Measurements from ENCODE around the gene NDUFAF5. TPM values are rescaled to one million over a fixed set of nuclear protein-coding genes. Genes with fewer than 3 reads are reported as not detected.

The NDUFAF5 gene
- total RNA-seq, 1 donor, result 32.8 TPM

DNA sequence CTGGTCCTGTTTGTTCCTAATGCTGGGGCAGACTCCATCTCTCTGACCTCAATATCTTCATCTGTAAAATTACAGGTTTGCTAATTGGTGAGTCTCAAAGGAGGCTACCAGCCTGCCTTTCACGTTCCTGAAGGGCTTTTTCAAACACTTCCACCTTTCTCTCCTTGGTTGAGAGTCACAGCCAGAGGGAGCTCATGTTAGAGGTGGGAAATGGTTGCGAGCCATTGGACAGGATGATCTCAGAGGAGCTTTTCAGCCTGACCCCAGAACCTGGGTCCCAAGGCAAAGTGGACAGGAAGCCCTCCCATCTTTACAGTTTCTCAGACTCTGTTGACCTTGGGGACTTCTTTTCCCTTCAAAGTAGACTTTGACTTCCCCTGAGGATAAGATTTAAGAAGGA is 37.6 kb downstream of the NDUFAF5 start:
- H3K4me1 ChIP-seq (ENCODE audit: insufficient read depth, low read length), result peaks cover 22% of the 10 kb centered on the region
- H3K27me3 ChIP-seq (ENCODE audit: insufficient read depth, low read length), result no peaks in the 10 kb centered on the region
- no peak overlapping the region for H3K4me3 ChIP-seq (ENCODE audit: low read length)
- no peaks in the 10 kb centered on the region for H3K9me3 ChIP-seq (ENCODE audit: low read depth, low read length)

DNA sequence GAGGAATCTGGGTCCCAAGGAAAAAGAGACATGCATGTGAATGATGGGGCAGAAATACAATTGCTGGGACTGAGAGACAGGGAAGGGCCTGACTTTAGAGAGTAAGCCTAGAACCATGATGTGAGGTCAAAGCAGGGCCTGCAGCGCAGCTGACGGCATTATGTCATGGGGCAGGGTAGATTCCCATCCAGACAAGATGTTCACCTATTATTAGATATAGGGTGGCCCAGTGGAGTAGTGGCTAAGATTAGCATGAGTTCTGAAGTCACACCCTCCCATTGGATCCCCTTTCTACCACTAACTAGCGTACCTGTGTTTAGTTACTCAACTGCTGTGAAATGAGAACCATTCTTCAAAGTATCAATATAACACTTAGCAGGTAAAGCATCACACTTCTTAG is 39.6 kb downstream of the NDUFAF5 start:
- peaks cover 22% of the 10 kb centered on the region for H3K4me1 ChIP-seq (ENCODE audit: insufficient read depth, low read length)
- no peak overlapping the region for H3K4me3 ChIP-seq (ENCODE audit: low read length)
- no peaks in the 10 kb centered on the region for H3K9me3 ChIP-seq (ENCODE audit: low read depth, low read length)
- no peaks in the 10 kb centered on the region for H3K27me3 ChIP-seq (ENCODE audit: insufficient read depth, low read length)

DNA sequence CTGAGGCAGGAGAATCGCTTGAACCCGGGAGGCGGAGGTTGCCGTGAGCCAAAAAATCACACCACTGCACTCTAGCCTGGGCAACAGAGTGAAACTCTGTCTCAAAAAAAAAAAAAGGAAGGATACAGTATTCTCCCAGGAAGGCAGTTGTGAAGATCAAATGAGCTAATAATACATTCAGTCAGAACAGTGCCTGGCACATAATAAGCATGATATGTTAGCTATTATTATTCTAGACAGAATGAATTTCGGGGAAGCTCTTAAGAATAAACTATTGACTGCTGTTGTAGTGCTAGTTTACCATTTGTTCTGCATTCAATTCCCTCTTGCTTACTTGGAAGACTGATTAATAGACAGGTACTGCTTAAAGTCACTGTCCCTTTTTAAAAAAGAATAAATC is 40.6 kb downstream of the NDUFAF5 start:
- H3K4me3 ChIP-seq (ENCODE audit: low read length), result no peak overlapping the region
- H3K4me1 ChIP-seq (ENCODE audit: insufficient read depth, low read length), result peaks cover 22% of the 10 kb centered on the region
- no peaks in the 10 kb centered on the region for H3K9me3 ChIP-seq (ENCODE audit: low read depth, low read length)
- H3K27me3 ChIP-seq (ENCODE audit: insufficient read depth, low read length), result no peaks in the 10 kb centered on the region

DNA sequence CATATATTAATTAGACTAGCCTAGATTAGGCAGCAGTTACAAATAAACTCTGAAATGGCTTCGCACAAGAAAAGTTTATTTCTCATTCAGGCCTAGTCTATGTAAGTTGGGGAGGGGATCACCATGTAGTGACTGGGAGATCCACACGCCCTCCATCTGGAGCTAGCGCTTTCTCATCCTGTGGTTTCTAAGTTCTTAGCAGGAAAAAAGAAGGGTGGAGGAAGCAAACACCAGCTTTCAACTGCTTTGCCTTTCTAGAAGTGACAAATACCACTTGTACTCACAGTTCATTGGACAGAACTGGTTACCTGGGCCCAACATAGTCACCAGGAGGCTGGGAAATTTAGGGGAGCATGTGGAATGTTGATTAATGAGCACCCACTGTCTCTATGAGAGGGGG is 46.6 kb downstream of the NDUFAF5 start:
- H3K27me3 ChIP-seq (ENCODE audit: insufficient read depth, low read length), result peaks cover 3% of the 10 kb centered on the region
- peaks cover 4% of the 10 kb centered on the region for H3K9me3 ChIP-seq (ENCODE audit: low read depth, low read length)
- no peak overlapping the region for H3K4me3 ChIP-seq (ENCODE audit: low read length)
- H3K4me1 ChIP-seq (ENCODE audit: insufficient read depth, low read length), result peaks cover 5% of the 10 kb centered on the region

DNA sequence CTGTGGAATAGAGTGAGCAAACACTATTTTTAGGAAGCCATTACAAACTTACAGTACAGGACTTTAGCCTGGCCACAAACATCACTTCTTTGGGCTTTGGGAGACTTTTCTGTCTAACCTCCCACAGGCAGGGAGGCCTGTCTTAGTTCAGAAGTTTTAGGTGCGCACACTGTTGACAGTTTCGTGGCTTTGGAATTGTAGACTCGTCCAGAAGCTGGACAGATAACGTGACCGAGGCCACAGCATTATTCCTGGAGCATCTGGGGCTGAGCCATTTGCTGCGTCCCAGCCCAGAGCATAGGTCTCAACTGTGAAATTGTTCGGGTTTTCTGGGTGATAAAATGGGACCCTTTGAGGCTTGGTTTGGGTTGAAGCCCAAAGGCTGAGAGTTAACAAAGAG is 53.8 kb downstream of the NDUFAF5 start:
- Histone ChIP-seq H3K27me3 (ENCODE audit: insufficient read depth, low read length) (no peaks in the 10 kb centered on the region), H3K4me3 (ENCODE audit: low read length) (no peak overlapping the region), H3K9me3 (ENCODE audit: low read depth, low read length) (no peaks in the 10 kb centered on the region), H3K4me1 (ENCODE audit: insufficient read depth, low read length) (no peaks in the 10 kb centered on the region)

DNA sequence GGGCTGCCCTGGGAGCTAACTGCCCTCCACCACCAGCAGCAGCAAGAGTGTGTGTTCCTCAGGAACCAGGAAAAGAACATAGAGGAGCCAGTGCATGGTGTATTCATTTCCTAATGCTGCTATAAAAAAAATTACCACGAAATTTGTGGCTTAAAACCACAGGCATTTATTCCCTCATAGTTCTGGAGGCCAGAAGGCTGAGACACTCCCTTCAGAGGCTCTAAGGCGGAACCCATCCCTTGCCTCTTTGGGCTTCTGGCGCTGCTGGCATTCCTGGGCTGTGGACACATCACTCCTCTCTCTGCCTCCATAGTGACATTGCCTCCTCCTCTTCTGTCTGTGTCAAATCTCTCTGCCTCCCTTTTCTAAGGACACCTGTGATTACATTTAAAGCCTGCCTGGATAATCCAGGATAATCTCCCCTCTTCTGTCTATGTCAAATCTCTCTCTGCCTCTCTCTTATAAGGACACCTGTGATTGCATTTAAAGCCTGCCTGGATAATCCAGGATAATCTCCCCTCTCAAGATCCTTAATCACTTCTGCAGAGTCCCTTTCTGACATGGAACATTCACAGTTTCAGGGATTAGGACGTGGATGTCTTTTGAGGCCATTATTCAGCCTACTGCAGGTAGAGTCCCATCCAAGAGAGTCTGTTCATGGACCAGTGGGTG is 54.7 kb downstream of the NDUFAF5 start:
- Histone ChIP-seq H3K4me1 (ENCODE audit: insufficient read depth, low read length) (no peaks in the 10 kb centered on the region), H3K9me3 (ENCODE audit: low read depth, low read length) (no peaks in the 10 kb centered on the region), H3K27me3 (ENCODE audit: insufficient read depth, low read length) (no peaks in the 10 kb centered on the region), H3K4me3 (ENCODE audit: low read length) (no peak overlapping the region)

DNA sequence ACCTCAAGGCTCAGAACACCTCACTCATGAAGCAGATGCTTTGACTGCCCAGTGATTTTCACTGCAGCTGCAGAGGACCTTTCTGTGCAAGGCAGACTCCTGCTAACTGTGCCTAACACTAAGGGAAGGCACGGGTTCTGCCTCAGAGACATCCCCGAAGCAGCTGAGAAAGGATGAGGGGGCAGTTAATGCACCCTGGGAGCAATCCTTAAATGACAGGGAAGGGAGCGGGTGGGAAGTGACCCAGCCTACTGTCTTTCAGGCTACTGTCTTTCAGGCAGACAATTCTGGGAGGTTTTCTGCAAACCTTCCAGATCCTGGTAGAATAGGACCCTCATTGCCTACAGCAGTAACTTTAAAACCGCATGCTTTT is 55.3 kb downstream of the NDUFAF5 start:
- no peaks in the 10 kb centered on the region for H3K9me3 ChIP-seq (ENCODE audit: low read depth, low read length)
- H3K27me3 ChIP-seq (ENCODE audit: insufficient read depth, low read length), result no peaks in the 10 kb centered on the region
- H3K4me3 ChIP-seq (ENCODE audit: low read length), result no peak overlapping the region
- no peaks in the 10 kb centered on the region for H3K4me1 ChIP-seq (ENCODE audit: insufficient read depth, low read length)

DNA sequence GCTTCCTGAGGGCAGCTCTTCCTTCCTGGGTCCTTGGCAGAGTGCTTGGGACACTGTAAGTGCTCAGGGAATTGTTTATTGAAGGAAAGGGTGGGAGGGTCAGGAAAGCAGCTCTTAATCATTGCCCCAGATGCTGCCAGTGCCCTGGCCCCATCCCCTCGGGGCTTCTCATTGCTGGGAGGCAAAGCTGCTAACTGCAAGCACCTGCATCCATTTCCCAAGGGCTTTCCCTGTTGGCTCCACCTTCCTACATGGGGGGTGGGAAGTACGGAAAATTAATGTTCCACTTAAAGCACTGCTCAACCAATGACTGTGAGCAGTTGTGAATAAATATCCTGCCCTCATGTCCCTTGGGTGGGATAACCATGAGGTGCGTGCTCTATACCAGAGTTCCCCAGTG is 56.4 kb downstream of the NDUFAF5 start:
- H3K4me1 ChIP-seq (ENCODE audit: insufficient read depth, low read length), result no peaks in the 10 kb centered on the region
- no peaks in the 10 kb centered on the region for H3K27me3 ChIP-seq (ENCODE audit: insufficient read depth, low read length)

DNA sequence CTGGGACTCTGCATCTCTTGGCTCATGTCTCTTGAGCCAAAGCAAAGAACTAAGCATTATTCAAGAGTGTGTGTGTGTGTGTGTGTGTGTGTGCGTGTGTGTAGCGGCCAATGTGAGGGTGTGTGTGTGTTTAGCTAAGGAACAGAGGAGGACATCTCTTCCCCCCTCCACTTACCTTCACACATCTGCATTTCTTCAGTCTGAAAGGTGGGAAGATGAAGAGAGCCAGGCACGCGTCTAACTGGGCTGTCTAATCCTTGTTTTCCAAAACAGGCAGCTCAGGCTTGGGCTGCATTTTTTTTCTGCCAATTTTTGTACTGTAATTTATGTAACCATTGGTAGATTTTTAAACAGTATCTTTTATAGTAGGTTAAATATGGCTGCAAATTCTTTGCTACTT is 59.5 kb downstream of the NDUFAF5 start:
- H3K9me3 ChIP-seq (ENCODE audit: low read depth, low read length), result no peaks in the 10 kb centered on the region

More for the DNA sequence above, 56.4 kb downstream of the NDUFAF5 start:
- Histone ChIP-seq H3K4me3 (ENCODE audit: low read length) (no peak overlapping the region), H3K9me3 (ENCODE audit: low read depth, low read length) (no peaks in the 10 kb centered on the region)

DNA sequence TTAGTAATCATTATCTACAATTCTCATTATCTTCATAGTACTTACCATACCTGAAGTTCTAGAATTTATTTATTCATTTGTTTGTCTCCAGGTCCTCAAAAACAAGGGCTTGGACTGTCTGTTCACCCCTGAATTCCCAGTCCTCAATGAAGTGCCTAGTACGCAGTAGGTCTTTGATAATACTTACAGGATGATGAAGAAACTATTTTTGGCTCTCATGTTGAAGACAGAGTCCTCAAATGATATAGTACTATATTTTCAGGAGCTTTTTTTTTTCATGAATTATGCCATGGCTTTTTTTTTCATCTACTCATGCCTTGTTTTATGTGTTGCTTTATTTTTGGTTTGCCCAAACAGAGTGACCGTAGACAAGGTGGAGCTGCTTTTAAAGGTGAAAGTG is 66.5 kb downstream of the NDUFAF5 start:
- Histone ChIP-seq H3K4me1 (ENCODE audit: insufficient read depth, low read length) (peaks cover 9% of the 10 kb centered on the region), H3K4me3 (ENCODE audit: low read length) (no peak overlapping the region), H3K9me3 (ENCODE audit: low read depth, low read length) (no peaks in the 10 kb centered on the region), H3K27me3 (ENCODE audit: insufficient read depth, low read length) (no peaks in the 10 kb centered on the region)

More for the DNA sequence above, 59.5 kb downstream of the NDUFAF5 start:
- no peaks in the 10 kb centered on the region for H3K27me3 ChIP-seq (ENCODE audit: insufficient read depth, low read length)
- H3K4me1 ChIP-seq (ENCODE audit: insufficient read depth, low read length), result no peaks in the 10 kb centered on the region
- no peak overlapping the region for H3K4me3 ChIP-seq (ENCODE audit: low read length)

DNA sequence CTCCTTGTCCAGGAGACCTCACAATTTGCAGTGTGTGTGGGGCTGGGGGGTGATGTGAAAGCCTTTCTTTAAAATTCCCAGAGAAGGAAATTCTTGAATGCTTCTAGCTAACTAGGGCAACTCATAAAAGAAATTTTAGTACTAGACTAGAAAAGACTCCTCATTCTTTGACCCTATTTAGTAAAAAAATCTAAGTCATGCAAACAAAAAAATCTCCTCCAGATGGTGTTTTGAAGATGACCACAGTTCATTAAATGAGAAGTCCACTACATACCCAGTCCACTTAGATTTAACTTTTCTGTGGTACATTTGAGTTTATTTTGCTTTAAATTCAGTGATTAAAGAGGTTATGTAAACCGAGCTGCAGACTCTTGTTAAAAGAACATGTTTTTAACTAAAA is 67.5 kb downstream of the NDUFAF5 start:
- Histone ChIP-seq H3K27me3 (ENCODE audit: insufficient read depth, low read length) (no peaks in the 10 kb centered on the region), H3K9me3 (ENCODE audit: low read depth, low read length) (no peaks in the 10 kb centered on the region), H3K4me1 (ENCODE audit: insufficient read depth, low read length) (peaks cover 12% of the 10 kb centered on the region), H3K4me3 (ENCODE audit: low read length) (no peak overlapping the region)

DNA sequence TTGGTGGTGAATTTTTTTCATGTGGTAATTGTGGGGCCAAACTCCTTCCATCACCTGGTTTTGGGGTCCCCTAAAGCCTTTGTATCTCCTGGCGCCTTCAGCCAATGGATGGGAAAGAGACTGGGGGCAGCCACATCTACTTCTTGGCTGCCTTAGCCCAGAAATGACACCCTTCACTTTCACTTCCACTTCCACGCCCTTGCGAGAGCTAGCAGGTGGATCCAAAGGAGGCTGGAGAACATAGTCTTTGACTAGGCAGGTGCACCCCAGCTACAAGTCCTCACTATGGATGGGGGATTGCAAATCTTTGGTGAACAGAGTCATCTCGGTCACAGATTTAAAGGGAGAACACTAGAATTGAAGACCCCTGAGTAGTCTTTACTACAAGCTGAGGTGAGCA is 70.8 kb downstream of the NDUFAF5 start:
- Histone ChIP-seq H3K9me3 (ENCODE audit: low read depth, low read length) (no peaks in the 10 kb centered on the region), H3K4me1 (ENCODE audit: insufficient read depth, low read length) (peaks cover 14% of the 10 kb centered on the region), H3K4me3 (ENCODE audit: low read length) (no peak overlapping the region), H3K27me3 (ENCODE audit: insufficient read depth, low read length) (no peaks in the 10 kb centered on the region)

DNA sequence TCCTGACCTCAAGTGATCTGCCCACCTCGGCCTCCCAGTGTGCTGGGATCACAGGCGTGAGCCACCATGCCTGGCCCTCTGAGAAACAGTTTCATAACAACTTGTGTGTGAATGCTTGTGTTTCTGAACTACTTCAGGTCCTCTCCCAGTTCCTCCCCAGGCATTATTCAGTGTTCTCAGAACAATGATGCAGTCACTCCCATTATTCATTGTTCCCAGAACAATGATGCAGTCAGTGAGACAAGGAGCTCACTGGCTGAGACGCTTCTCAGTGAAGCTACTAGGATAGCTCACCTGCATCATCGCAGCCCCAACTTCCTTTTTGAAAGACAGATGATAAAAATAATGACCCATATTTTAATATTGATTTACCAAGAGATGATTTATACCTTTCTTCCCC is 71.5 kb downstream of the NDUFAF5 start:
- H3K4me1 ChIP-seq (ENCODE audit: insufficient read depth, low read length), result peaks cover 14% of the 10 kb centered on the region
- H3K27me3 ChIP-seq (ENCODE audit: insufficient read depth, low read length), result no peaks in the 10 kb centered on the region
- H3K4me3 ChIP-seq (ENCODE audit: low read length), result no peak overlapping the region
- H3K9me3 ChIP-seq (ENCODE audit: low read depth, low read length), result no peaks in the 10 kb centered on the region

DNA sequence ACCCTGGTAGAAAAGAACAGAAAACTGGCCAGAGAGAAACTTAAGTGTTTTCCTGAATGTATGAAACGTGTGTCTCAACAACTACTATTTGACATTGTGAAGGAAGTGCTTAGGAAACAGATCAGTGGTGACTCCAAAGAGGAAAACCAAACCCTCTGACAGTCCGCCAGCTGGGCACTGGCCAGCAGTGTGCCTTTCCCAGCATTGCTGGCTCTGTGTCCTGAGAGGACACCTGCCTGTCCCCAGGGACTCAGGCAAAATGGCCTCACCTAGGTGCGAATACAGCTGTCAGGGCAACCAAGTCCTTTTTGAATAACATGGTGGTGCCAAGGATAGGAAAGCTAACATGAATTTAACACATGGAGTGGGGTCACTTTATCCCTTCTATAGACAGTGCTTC is 72.5 kb downstream of the NDUFAF5 start:
- Histone ChIP-seq H3K27me3 (ENCODE audit: insufficient read depth, low read length) (no peaks in the 10 kb centered on the region), H3K9me3 (ENCODE audit: low read depth, low read length) (no peaks in the 10 kb centered on the region), H3K4me3 (ENCODE audit: low read length) (no peak overlapping the region), H3K4me1 (ENCODE audit: insufficient read depth, low read length) (peaks cover 16% of the 10 kb centered on the region)

DNA sequence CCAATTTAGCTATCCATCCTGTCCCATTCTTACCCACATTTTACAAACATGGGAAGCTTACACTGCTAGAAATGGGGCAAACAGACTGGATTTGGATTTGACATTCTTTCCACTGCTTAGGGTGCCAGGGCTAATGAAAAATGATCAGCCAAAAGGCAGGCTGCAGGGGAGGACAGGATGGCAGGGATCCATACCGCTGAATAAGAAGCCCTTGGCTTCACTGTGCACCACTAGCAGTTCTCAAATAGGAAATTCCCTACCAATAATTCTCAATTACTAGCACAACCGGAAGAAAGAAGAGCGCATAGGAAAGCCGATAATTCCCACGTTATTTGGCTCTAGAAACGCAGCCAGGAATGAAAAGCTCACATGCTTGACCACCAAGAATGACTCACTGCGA is 73.1 kb downstream of the NDUFAF5 start:
- H3K9me3 ChIP-seq (ENCODE audit: low read depth, low read length), result no peaks in the 10 kb centered on the region
- H3K4me3 ChIP-seq (ENCODE audit: low read length), result no peak overlapping the region
- H3K27me3 ChIP-seq (ENCODE audit: insufficient read depth, low read length), result no peaks in the 10 kb centered on the region
- peaks cover 16% of the 10 kb centered on the region for H3K4me1 ChIP-seq (ENCODE audit: insufficient read depth, low read length)

DNA sequence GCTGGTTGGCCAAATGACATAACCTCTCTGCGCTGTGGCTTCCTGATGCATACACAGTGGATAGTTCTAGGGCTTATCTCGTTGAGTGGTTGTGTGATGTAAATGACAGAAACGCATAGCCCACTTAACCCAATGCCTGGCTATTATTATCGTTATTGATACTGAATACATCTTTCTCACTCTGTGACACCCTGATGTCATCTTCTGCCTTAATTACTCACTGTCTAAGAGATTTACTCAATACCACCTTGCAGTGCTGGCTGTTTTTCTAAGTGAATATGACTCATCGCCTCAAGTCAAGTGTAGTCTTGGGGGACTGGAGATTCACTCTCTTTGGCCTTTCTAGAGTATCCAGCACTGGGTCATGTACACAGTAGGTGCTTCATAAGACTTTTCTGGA is 73.6 kb downstream of the NDUFAF5 start:
- Histone ChIP-seq H3K27me3 (ENCODE audit: insufficient read depth, low read length) (no peaks in the 10 kb centered on the region), H3K4me3 (ENCODE audit: low read length) (no peak overlapping the region), H3K9me3 (ENCODE audit: low read depth, low read length) (no peaks in the 10 kb centered on the region), H3K4me1 (ENCODE audit: insufficient read depth, low read length) (peaks cover 16% of the 10 kb centered on the region)
